Activated effector memory CD4-positive, alpha-beta T cell treated with anti-CD3 and anti-CD28 coated beads, Interleukin-2, amount 50 U/mL, for 16 hours (primary cell): ENCODE measurements around the gene IQCN.
A peak's percentile ranks its signal among the peaks of the same experiment; 100 is the strongest.

Experiments used
- DNase-seq: peaks from one replicate; pipeline ENCODE4 v3.0.0-alpha.2; 2020

Gene IQCN

GRCh38 chr19:18306209-18306887 is 32.1 kb upstream of the IQCN start:
- DNase-seq, result peak; percentile 73

GRCh38 chr19:18304458-18305310 is 30.4 kb upstream of the IQCN start:
- peak; percentile 94 for DNase-seq

- DNase-seq, result no peak
Observed at GRCh38 chr19:18304208-18304457, 29.9 kb upstream of the IQCN start.

- DNase-seq, result no peak
Observed at GRCh38 chr19:18301718-18302111, 27.5 kb upstream of the IQCN start.

DNA sequence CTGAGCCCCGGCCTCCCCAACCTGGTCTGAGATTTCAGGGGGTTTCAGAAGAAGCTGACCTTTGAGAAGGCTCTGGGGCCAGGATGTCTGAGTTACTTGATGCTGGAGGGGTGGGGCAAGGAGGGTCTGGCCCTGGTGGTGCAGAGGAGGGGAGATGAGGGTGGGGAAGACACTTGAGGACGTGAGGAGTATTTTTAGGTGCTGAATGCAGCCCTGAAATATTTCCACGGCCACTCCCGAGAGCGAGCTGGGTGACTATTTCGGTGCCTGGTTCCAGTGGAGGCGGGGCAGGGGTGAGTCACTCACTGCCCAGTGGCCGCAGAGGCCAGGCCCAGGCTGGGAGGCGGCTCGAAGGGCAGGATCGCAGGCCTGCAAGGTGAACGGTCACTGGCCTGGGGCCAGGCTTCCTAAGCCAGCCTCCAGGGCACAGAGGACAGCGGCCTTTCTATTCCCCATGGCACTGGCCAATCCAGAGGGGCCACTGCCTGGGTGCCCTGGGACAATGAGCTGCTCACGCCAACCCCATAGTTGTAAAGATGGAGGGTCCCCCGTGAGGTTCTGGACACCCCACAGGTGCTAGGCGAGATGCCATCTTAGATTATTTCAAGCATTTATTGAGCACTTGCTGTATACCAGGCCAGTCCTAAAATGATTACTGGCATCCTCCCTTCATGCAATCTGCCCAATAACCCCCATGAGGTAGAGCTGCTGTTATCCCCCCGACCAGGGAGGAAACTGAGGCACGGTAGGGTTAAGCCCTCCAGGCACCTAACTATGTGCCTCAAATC is 26.9 kb upstream of the IQCN start:
- no peak for DNase-seq

GRCh38 chr19:18299654-18300053 is 25.4 kb upstream of the IQCN start:
- no peak for DNase-seq

- DNase-seq, result no peak
Observed at GRCh38 chr19:18298601-18299000, 24.3 kb upstream of the IQCN start.

DNA sequence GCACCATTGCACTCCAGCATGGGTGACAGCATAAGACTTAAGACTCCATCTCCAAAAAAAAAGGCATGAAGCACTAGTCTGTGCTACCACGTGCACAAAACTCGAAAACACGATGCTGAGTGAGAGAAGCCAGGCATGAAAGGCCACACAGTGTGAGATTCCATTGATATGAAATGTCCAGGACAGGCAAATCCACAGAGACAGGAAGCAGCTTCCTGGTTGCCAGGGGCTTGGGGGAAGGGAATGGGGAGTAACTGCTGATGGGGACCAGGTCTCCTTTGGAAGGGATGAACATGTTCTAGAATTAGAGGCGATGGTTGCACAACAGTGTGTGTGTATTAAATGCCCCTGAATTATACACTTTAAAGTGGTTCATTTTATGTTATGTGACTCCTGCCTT is 23.1 kb upstream of the IQCN start:
- no peak for DNase-seq

DNA sequence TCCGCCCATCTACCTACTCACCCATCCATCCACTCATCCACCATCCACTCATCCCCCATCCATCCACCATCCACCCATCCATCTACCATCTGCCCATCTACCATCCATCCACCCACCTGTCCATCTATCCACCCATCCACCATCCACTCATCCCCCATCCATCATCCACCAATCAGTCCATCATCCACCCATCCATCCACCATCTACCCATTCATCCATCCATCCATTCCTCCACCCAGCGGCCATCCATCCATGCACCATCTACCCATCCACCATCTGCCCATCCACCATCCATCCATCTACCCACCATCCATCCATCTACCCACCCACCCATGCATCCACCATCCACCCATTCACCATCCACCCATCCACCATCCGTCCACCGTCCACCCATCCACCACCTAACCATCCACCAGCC is 20.8 kb upstream of the IQCN start:
- DNase-seq, result peak; percentile 38

- DNase-seq, result peak; percentile 97
Observed at GRCh38 chr19:18294467-18294864, 20.2 kb upstream of the IQCN start.

DNA sequence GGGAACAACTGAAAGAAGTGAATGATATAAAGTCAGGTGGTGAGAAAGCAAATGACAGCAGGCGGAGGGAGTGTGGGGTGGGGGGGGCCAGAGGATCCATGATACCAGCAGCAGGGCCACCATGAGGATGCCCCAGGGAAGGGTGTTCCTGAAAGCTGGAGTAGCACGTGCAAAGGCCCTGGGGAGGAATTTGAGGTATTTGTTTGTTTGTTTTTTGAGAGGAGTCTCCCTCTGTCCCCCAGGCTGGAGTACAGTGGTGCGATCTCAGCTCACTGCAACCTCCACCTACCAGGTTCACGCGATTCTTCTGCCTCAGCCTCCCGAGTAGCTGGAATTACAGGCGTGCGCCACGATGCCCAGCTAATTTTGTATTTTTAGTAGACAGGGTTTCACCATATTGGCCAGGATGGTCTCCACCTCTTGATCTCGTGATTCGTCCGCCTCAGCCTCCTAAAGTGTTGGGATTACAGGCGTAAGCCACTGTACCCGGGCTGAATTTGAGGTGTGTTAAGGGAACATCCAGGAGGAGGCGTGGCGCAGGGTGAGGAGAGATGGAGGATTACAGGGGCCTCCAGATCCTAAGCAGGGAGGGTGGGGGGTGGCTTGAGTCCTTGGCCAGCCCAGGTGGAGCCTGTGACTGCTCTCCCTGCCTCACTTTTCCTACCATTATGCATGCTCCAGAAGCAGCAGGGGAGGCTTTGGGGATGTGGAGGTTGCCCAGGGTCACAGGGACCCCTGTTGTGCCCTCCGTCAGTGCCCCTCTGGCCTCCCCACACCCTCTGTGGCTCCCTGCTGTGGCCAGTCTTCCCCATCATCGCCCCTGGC is 19.6 kb upstream of the IQCN start:
- no peak for DNase-seq

- peak; percentile 75 for DNase-seq
Observed at GRCh38 chr19:18292810-18293641, 18.8 kb upstream of the IQCN start.

GRCh38 chr19:18292462-18292809 is 18.2 kb upstream of the IQCN start:
- peak; percentile 77 for DNase-seq

DNA sequence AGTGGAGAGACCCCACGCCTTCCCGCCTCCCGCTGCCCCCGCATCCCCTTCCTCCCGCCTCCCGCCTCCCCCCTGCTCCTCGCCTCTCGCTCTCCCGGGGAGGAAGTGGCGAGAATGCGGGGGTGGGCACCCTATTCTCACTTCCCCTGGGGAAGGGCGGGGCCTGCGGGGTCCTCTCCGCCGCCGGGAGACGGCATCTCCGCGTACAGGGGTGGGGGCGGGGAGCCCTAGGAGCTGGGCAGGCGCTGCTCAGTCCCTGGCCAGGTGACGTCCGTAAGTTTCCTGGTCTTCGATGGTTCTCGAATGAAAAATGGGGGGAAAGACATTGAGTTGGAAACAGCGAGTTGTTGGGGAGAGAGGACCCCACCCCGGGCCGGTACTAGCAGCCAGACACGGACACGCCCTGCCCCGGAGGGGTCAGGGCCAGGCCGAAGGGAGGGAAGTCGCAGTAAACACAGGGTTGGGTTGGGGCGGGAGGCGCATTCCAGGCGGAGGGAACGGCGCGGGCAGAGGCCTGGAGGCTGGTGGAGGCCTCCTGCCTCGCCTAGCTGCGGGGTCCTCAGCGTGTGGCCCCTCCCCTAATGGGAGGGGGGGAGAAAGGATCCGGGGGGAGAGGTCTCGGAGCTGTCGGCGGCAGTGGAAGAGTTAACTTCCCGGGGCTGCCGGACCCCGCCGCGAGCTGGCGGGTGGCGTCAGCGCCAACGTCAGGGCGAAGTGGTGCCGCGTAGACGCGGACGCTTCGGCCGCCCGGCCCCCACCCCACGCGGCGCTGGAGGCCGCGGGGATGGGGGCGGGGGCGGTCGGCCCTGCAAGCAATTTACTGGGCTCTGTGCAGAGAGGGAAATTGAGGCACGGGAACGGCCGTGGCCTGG is 17.6 kb upstream of the IQCN start:
- peak; percentile 92 for DNase-seq

DNA sequence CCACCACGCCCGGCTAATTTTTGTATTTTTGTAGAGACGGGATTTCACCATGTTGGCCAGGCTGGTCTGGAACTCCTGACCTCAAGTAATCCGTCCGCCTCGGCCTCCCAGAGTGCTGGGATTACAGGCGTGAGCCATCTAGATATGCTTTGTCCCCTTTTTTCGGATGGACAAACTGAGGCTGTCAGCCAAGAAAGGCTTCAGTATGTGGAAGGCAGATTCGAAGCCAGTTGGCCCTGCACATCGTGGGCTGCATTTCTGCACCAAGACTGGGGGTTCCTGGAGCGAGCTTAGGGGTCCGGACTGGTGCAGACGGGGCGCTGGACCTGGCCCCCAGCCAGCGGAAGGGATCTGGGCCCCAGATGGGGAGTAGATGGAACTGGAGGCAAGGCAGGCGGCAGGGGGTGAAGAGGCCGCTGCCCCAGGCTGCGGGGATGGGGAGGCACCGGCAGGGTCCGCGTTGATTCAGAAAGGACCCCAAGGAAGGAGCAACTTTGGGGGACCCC is 16.8 kb upstream of the IQCN start:
- peak; percentile 71 for DNase-seq

- peak; percentile 94 for DNase-seq
Observed at GRCh38 chr19:18290302-18291018, 16.2 kb upstream of the IQCN start.

GRCh38 chr19:18289471-18290301 is 15.4 kb upstream of the IQCN start:
- no peak for DNase-seq

DNA sequence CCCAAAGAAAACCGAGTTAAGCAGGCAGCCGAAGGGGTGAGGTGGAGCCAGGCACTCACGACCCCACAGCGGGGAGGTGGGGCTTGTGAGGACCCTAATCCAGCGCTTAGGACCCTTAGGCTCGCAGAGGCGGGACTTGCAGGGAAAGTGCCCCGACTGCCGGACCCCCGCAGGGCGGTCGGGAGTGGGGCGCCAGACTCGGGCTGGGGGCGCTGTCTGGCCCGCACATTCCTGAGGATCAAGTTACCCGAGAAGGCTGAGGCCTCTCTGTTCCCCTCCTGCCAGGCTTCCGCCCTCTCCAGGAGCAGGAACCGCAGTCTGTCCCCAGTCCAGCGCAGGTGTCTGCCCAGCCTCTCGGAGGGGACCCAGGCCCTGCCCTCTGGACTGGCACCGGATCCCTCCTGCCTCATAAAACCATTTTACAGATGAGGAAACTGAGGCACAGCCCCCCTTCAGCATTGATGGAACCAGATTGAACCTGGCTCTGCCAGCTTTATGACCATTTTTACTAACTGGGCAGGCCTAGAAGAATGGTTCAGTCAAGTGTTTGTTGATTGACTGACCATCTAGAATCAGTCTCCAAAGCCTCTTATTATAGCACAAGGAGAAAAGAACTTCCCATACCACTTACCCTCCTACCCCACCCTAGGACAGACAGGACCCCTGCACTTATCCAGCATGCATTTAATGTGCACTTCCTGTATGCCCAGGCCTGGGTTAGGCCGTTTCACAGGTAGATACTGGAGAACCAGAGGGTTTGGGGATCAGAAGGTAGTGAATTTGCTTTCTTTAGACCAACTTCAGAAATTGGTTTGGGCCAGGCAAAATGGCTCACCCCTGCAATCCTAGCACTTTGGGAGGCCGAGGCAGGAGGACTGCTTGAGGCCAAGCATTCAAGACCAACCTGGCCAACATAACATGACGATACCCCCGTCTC is 13.9 kb upstream of the IQCN start:
- no peak for DNase-seq
